ENCODE results near the gene RNASEL.

DNA sequence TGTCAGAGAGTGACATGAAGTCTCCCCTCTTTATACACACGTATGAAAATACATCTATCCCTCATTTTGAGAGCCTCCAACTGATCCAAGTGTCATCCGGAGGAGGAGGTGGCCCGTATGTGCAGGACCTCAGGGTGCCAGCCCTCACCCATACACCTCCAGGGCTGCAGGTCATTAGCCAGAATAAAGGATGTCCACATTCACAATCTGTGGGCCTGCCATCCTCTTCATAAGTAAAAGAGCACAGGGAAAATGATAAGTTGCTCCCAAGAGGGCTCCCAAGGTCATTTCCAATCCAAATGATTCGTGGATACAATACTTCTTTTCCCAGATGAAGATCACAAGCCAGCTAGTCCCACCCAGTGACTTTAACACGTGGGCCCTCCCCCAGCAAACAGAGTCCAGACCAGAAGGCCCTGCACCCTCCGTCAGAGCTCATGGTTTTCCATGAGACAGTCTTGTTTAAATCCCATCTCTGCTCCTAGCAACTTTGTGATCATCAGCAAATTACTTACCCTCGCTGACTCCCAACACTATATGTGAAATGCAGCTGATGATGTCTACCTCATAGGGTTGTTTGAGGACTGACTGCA, 28.6 kb downstream of the RNASEL start:
- TF ChIP-seq, protein P1, sequence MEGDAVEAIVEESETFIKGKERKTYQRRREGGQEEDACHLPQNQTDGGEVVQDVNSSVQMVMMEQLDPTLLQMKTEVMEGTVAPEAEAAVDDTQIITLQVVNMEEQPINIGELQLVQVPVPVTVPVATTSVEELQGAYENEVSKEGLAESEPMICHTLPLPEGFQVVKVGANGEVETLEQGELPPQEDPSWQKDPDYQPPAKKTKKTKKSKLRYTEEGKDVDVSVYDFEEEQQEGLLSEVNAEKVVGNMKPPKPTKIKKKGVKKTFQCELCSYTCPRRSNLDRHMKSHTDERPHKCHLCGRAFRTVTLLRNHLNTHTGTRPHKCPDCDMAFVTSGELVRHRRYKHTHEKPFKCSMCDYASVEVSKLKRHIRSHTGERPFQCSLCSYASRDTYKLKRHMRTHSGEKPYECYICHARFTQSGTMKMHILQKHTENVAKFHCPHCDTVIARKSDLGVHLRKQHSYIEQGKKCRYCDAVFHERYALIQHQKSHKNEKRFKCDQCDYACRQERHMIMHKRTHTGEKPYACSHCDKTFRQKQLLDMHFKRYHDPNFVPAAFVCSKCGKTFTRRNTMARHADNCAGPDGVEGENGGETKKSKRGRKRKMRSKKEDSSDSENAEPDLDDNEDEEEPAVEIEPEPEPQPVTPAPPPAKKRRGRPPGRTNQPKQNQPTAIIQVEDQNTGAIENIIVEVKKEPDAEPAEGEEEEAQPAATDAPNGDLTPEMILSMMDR (IDR thresholded peaks at IDR 0.05; ENCODE audit: low read depth, low read length, poor library complexity, severe bottlenecking), result no peak
- no peak for TF ChIP-seq EZH2phosphoT487 (IDR thresholded peaks at IDR 0.05; ENCODE audit: borderline replicate concordance, low read length)

Data from DOHH2 (cell line).